G401 (cell line): Measurements from ENCODE around the gene REPIN1. TPM values are rescaled to one million over a fixed set of nuclear protein-coding genes. Genes with fewer than 3 reads are reported as not detected.

ENCODE experiments used
- DNase-seq: peaks from one replicate; pipeline ENCODE4 v3.0.0-alpha.2; 2015; ENCODE audit warnings: low spot score
- in situ Hi-C: cut with HindIII; loops from 2 replicates; pipeline ENCODE4 v1.10.0; 2016; ENCODE audit warnings: low sequenced_read_pairs, mixed read lengths
- total RNA-seq: library from RNA; depleted of rRNA; stranded (reverse); fragments of >200 nt; shearing (Covaris generic); gene quantifications from 2 replicates; pipeline ENCODE4 v1.2.3, GENCODE V29; 2014

REPIN1 gene
- total RNA-seq, 1 experiment from 2014 or later, result 278 TPM

DNA sequence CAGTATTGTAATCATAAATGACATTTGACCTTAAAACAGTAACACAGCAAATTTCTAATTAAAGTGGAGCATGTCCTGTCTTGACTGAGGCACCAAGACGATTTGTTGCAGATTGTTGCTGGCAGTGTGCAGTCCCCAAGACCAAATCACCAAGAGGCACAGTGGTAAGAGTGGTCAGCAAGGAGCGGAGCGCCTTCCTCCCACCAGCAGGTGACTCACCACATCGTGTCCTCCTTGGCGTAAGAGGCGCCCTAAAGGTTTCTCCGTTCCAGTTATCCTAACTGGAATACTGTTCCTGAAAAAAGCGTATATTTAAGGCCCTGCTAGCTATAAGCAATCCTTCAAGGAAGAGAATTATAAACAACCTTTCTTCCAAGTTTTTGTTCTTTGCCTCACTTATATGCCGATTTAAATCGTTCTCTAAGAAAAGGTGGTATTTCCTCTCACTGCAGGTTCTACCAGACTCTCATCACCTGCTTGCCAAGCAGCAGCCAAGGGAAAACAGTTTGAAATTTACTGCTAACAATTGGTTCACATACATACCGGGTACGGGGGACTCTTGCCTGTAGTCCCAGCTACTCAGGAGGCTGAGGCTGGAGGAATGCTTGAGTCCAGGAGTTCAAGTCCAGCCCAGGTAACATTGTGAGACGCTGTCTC, 10.7 kb upstream of the REPIN1 start:
- in situ Hi-C loops, result no loop called here
- peak; percentile 41 for DNase-seq

DNA sequence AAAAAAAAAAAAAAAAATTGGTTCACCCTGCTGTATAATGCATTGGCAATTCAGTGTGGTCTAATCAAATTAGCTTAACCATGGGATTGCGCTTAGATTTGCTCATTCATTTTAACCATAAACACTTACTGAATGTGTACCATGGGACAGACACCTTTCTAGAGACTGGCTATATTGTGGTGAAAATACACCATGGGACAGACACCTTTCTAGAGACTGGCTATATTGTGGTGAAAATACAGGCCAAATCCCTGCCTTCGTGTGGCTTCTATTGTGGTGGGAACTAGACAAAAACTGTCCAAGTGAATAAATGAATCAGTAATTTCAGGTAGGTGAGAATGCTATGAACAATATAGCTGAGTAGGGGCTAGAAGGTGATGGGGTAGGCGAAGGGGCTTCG, 10.2 kb upstream of the REPIN1 start:
- DNase-seq, result no peak
- in situ Hi-C loops, result no loop called here

DNA sequence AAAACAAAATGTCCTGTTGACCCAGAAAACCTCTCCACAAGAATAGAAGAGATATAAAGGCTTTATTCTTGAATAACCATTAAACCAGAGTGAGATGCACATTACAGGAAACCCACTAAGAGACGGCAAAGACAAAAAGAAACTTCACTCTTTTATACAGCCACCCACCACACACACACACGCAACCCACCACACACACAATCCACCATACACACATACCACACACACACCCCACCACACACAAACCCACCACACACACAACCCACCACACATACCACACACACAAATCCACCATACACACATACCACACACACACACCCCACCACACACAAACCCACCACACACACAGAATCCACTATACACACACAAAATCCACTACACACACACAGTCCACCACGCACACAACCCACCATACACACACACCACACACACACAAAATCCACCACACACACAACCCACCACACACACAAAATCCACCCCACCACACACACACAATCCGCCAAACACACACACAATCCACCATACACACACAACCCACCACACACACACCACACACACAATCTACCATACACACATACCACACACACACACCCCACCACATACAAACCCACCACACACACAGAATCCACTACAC, 9.5 kb upstream of the REPIN1 start:
- DNase-seq, result no peak
- in situ Hi-C loops, result no loop called here

DNA sequence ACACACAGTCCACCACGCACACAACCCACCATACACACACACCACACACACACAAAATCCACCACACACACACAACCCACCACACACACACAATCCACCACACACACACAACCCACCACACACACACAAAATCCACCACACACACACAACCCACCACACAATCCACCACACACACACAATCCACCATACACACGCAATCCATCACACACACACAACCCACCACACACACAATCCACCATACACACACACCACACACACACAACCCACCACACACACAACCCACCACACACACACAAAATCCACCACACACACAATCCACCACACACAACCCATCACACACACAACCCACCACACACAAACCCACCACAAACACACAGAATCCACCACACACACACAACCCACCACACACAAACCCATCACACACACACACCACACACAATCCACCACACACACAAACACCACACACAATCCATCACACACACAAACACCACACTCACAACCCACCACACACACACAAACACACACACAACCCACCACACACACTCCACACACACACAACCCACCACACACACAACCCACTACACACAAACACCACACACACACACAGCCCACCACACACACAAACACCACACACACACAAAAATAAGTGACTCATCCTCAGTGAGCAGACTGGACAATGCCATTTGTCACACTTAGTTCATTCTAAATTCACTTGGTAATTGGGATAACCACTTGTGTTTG, 8.8 kb upstream of the REPIN1 start:
- no peak for DNase-seq
- in situ Hi-C loops, result no loop called here

DNA sequence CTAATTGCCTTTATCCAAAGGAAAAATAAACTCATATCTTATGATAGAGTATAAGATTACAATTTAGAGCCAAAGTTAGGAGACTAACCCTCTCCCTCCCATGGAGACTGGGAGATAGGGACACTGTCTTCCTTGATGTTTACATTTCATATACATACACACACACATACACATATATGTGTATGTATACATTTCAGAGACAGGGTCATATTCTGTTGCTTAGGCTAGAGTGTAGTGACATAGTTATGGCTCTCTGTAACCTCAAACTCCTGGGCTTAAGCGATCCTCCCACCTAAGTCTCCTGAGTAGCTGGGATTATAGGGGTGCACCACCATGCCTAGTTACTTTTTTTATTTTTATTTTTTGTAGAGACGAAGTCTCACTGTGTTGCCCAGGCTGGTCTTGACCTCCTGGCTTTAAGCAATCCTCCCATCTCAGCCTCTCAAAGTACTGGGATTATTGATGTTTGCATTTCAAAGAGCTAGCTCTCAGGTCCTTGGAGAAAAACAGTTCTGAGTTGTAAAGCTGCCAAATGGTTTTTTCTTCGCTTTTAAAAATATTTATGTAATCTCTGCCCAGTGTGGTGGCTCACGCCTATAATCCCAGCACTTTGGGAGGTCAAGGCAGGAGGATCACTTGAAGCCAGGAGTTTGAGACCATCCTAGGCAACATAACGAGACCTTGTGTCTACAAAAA, 8.1 kb upstream of the REPIN1 start:
- in situ Hi-C loops, result no loop called here
- DNase-seq, result no peak

DNA sequence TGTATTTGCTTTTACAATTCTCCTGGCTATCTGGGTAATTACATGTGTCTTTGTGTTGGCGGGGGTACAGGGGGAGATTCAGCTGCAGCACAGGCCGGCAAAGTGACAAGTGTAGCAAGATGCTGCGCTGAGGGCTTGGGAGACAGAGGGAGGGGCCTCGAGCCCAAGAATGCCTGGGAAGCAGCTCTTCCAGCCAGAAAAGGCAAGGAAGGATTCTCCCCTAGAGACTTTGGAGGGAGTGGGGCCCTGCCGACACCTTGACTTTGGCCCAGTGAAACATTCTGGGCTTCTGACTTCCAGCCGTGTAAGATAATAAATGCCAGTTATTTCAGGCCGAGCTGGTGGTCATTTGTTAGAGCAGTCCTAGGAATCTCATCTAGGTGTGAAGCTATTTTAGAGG, 7.2 kb upstream of the REPIN1 start:
- no peak for DNase-seq

DNA sequence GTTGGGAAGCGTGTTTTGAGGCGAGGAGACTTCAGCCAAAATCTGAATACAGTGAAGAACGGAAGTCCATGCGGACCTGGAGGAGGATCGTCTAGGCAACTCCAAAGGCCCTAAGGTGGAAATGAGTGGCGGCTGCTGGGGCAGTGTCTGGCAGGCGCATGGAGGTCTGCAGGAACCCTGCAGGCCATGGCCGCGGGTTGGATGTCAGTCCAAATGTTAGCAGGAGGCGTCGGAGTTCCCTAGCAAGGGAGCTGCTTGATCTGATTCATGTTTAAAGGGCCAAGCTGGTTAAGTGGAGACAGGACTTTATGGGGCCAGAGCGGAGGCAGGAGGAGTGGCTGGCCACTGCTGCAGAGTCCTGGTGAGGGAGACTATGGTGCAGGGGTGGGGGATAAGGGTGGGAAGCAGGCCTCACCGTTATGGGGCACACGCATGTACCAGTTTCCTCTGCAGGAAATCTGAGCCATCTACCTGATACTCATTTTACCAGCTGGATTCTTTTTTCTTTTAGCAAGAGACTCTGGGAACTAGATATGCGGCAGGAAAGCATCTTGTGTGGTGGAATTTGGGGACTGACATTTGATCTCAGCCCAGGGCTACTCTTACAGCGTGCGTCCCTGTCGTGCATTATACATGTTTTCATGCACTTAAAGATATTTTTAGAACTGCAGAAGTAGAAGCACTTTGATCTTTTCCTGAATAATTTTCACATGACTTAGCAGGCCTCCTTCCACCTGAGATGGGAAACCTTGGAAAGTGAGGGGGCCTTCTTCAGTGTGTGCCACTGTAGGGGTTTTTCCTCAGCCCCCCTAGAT, 6.6 kb upstream of the REPIN1 start:
- DNase-seq, result no peak

More for the DNA sequence above, 7.2 kb upstream of the REPIN1 start:
- in situ Hi-C loops, result no loop called here

DNA sequence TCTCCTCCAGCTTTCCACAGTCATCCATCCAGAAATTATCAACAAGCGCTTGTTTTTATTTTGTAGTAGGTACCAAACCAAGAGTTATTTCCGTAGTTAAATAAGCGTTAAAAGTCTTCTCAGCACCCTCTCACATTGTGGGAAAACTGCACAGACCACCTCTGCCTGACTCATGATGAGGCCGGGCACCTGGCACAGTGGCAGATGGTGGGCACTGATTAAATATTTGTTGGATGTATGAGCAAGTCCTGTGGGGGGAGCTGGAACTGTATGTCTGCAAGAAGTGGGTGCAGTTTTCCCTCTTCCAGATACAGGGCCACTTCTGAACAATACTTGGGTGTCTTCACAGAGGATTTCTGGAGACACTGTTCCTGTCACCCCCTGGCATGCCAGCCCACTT, 5.3 kb upstream of the REPIN1 start:
- in situ Hi-C loops, result no loop called here
- DNase-seq, result no peak

More for the DNA sequence above, 6.6 kb upstream of the REPIN1 start:
- in situ Hi-C loops, result no loop called here

DNA sequence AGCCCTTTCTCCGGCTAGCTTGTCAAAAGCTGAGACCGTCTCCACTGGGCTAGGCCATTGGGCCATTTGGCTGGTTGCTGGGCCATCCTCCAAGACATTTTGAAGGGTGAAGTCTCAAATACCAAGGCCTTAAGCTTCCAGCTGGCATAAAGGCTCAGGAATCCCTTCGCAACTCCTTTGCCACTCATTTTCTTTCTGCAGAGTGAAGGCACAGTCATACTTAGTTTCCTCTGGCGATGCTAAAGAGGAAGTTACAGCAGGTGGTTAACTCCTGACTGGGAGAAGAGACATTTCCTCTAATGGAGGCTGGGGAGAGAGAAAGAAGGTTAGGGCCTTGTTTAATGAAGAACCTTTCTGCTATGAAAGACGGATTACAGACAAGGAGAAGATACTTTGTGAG, 4.8 kb upstream of the REPIN1 start:
- in situ Hi-C loops, result no loop called here
- no peak for DNase-seq

DNA sequence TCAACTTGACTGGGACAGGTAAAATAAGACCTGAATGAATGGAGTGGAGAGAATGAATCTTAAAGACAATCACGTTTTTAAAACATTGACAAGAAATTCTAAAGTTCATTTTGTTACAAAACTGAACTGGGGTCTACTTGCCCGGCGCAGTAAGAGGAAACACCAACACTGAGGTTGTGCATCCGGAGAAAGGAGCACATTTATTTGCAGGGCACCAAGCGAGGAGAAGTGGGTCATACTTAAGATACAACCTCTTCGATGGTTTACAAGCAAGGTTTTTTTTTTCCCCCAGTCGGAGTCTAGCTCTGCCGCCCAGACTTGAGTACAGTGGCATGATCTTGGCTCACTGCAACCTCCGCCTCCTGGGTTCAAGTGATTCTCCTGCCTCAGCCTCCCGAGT, 3.4 kb upstream of the REPIN1 start:
- in situ Hi-C loops, result no loop called here
- DNase-seq, result no peak

DNA sequence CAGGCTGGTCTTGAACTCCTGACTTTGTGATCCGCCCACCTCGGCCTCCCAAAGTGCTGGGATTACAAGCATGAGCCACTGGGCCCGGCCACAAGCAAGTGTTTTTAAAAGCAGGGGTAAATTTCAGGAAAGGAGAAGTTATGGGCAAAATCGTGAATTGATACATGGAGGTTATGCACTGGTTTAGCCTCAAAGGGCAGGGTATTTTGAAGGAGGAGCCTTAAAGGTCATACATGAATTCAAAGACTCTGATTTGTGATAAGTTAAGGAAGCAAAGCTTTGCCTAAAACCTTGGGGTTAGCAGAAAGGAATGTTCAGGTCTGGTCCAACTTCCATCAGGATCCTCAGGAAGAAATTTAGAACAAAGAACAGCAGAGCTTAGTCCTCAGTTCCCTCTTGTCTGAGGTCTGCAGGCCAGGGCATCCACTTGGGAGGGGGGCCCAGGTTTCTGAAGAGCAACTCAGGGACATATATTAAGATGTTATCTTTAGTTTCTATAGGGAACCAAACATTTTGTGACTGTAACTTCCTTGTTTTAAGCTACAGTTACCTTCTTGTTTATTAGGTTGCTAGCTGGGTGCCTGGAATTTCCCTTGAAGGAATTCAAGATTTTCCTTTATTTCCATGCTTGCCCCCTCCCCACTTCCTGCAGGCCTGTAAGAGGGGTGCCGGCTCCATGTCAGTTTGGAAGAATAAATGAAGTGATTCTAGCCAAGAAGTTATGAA, 2.8 kb upstream of the REPIN1 start:
- in situ Hi-C loops, result no loop called here

DNA sequence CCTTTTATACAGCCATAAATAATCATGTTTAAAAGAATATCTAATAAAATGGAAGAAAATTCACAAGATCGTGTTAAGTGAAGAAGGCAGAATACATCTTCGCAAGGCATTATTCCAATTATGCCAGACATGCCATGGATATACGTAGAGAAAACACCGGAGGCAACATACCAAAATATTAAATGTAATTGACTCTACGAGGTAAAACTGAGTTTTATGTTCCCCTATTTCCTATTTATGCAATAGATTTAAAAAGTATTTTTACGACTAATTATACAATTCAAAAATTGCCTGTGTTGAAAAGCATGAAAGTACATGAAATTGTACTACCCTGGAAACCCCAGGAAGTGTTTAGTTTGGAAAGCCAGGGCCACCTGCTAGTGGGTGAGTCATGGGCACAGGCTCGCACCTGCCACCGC, 936 bp upstream of the REPIN1 start:
- in situ Hi-C loops, result no loop called here
- peak; percentile 83 for DNase-seq

More for the DNA sequence above, 2.8 kb upstream of the REPIN1 start:
- DNase-seq, result no peak

DNA sequence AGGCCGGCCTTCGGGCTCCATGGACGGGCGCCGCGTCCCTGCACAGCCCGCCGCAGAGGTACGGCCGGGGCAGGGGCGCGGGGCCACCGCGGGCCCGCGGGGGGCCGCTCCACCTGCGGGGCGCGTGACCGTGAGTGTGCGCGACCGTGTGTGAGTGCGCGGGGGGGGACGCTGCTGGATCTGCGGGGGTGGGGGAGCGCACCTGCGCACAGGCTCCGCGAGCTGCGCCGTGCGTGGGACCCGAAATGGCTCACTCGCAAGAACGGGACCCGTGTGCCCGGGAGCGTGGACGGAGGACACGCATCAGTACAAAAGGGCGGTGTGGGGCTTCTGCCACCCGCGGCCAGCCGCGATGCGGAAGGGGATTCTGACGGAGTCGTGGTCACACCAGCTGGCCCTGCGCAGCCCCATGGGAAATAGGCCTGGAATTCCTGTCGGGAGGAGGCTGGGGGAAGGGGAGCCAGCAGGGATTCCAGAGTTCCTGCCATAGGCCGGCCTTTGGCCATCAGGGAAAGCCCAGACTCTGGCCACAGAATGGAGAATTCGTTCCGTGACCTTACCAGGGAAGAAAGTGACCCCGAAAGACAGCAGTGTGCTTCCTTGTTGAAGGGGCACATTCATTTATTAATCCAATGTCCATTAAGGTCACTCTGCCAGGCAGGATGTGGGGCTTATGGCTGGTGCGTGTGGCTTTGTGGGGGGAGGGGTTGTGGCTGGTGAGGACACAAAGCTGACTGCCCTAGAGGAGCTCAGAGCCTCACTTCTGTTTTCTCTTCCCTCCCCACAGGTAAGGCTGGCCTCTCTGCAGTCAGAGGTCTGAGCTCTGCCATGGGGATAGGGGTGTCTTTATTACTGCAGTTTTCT, 494 bp downstream of the REPIN1 start:
- DNase-seq, result peak; percentile 60
- in situ Hi-C loops, result no loop called here

DNA sequence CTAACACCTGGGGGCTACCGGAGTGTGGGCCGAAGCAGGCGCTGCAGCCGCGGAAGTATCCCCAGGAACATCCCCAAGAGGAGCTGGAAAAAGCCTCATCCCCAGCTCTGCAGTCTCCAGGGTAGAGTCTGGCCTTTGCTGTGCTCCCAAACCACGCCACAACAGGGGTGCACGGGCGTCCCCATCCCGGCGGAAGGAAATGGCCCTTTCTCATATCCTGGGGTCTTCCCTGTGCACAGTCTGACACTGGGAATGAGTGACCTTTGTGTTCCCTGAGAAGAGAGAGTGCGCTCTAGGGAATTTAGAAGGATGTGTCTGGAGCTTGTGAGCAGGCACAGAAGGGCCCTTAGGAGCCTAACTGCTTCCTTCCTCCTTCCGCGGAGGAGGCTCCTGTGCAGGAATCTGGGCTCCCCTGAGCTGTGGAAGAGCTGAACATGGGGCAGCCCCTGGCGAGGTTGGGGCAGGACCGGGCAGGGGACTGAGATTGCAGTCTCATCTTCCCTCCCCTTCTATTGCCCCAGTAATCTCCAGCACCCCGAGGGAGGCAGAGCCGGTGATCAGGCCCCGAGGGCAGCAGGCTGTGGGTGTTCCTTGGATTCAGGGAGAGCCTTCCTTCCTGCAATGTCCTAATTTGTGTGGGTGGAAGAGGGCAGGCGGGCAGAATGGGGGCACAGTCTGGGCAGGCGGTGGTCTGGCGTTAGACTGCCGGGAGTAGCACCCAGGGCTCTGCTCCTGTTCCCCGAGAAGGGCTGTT, 1.3 kb downstream of the REPIN1 start:
- in situ Hi-C loops, result no loop called here
- DNase-seq, result no peak

DNA sequence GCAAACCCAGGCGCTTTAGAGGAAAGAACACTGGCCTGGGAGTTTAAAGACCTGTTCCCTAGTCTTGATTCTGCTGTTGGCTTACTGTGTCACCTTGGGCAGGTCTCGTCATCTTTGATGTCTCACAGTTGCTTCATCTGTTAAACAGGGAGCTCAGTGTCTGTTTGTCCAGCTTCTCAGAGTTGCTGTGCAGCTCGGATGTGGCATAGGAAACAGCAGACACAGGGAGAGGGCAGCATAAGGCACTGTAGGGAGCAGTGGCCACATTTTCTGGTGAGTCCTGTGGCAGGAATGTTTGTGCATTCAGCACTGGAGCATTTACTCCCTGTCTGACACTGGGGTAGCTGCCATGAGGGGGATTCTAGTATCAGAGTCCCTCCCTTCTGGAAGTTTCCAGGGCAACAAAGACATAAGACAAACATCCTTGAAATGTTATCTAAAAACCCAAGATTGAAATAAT, 2.0 kb downstream of the REPIN1 start:
- DNase-seq, result no peak
- in situ Hi-C loops, result no loop called here

DNA sequence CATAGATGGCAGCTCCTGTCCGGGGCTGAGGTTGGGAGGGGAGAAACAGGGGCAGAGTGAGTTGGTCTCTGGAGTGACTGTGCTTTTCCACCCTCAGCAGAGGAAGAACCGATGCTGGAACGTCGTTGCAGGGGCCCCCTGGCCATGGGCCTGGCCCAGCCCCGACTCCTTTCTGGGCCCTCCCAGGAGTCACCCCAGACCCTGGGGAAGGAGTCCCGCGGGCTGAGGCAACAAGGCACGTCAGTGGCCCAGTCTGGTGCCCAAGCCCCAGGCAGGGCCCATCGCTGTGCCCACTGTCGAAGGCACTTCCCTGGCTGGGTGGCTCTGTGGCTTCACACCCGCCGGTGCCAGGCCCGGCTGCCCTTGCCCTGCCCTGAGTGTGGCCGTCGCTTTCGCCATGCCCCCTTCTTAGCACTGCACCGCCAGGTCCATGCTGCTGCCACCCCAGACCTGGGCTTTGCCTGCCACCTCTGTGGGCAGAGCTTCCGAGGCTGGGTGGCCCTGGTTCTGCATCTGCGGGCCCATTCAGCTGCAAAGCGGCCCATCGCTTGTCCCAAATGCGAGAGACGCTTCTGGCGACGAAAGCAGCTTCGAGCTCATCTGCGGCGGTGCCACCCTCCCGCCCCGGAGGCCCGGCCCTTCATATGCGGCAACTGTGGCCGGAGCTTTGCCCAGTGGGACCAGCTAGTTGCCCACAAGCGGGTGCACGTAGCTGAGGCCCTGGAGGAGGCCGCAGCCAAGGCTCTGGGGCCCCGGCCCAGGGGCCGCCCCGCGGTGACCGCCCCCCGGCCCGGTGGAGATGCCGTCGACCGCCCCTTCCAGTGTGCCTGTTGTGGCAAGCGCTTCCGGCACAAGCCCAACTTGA, 2.7 kb downstream of the REPIN1 start:
- DNase-seq, result no peak
- in situ Hi-C loops, result no loop called here
